H1 (cell line): ENCODE measurements around the gene WTIP. TPM values are rescaled to one million over a fixed set of nuclear protein-coding genes. Genes with fewer than 3 reads are reported as not detected.

Experiments used
- CTCF ChIA-PET: fragments of 300-600 bp; sonication (Branson Sonifier 250); formaldehyde crosslinking; loops from one replicate; lab custom pipeline; 2021; ENCODE audit not compliant: partially characterized antibody; lab: Charles Lee
- POLR2A ChIA-PET: fragments of 300-600 bp; sonication (Branson Sonifier 250); formaldehyde crosslinking; loops from one replicate; lab custom pipeline; 2021; ENCODE audit warnings: inconsistent platforms; ENCODE audit not compliant: partially characterized antibody; lab: Charles Lee
- DNase-seq, 2 experiments: peaks; one replicate each; pipeline versions ENCODE4 v3.0.0 to v3.0.0-alpha.2; 2010 to 2022; ENCODE audit warnings: low spot score in 2 of 2, low read depth in 1 of 2, mixed read lengths in 1 of 2
- FAIRE-seq: peaks from 2 replicates; lab custom pipeline; 2011; peaks lifted over from hg19 to GRCh38; lab: Jason Lieb, UNC
- H2AFZ ChIP-seq: 2 replicates; pipeline ENCODE4 v1.8.1; 2012; ENCODE audit warnings: low read length, inconsistent platforms
- H2AK5ac ChIP-seq: 2 replicates; pipeline ENCODE4 v1.6.1; 2013; ENCODE audit warnings: low read depth, low read length
- H2BK120ac ChIP-seq: replicated peaks from 2 replicates; pipeline ENCODE3; 2013; ENCODE audit warnings: low read depth, low read length, inconsistent platforms
- H2BK12ac ChIP-seq: 2 replicates; pipeline ENCODE4 v1.6.1; 2013; ENCODE audit warnings: low read depth, low read length
- H2BK15ac ChIP-seq: 2 replicates; pipeline ENCODE4 v1.6.1; 2013; ENCODE audit warnings: low read length
- H2BK20ac ChIP-seq: 2 replicates; pipeline ENCODE4 v1.6.1; 2013; ENCODE audit warnings: low read length
- H2BK5ac ChIP-seq: 2 replicates; pipeline ENCODE4 v1.6.1; 2013; ENCODE audit warnings: low read depth, low read length
- H3K14ac ChIP-seq: 2 replicates; pipeline ENCODE4 v1.6.1; 2013; ENCODE audit warnings: inconsistent platforms; ENCODE audit not compliant: insufficient read length
- H3K18ac ChIP-seq: 2 replicates; pipeline ENCODE4 v1.6.1; 2013; ENCODE audit warnings: low read length; ENCODE audit errors: extremely low read depth
- H3K23ac ChIP-seq: 2 replicates; pipeline ENCODE4 v1.6.1; 2013; ENCODE audit warnings: inconsistent platforms; ENCODE audit not compliant: insufficient read length
- H3K23me2 ChIP-seq: 2 replicates; pipeline ENCODE4 v1.6.1; 2013; ENCODE audit warnings: low read depth, low read length
- H3K27ac ChIP-seq: 2 replicates; pipeline ENCODE4 v1.6.1; 2011; ENCODE audit warnings: low read depth, low read length, inconsistent platforms
- H3K27me3 ChIP-seq, 4 experiments: replicated peaks in 1 of 4; 1 replicate in 1 of 4; 2 replicates in 3 of 4; pipeline versions ENCODE4 v1.6.1 to v1.8.1; 2011 to 2013; ENCODE audit warnings: low read length in 3 of 4, mild to moderate bottlenecking in 3 of 4, inconsistent platforms in 2 of 4, mixed read lengths in 2 of 4, moderate library complexity in 1 of 4; ENCODE audit not compliant: control insufficient read depth in 3 of 4, insufficient read depth in 3 of 4; ENCODE audit errors: extremely low read depth in 1 of 4
- H3K36me3 ChIP-seq, 4 experiments: 2 replicates each; pipeline versions ENCODE4 v1.6.1 to v1.8.1; 2011 to 2013; ENCODE audit warnings: mild to moderate bottlenecking in 4 of 4, low read length in 3 of 4, moderate library complexity in 2 of 4, control low read depth in 1 of 4, inconsistent platforms in 1 of 4; ENCODE audit not compliant: insufficient read depth in 4 of 4, control insufficient read depth in 2 of 4
- H3K4ac ChIP-seq: replicated peaks from 2 replicates; pipeline ENCODE3; 2013; ENCODE audit warnings: low read length, low read depth, mixed read lengths, inconsistent platforms; ENCODE audit not compliant: insufficient read length
- H3K4me1 ChIP-seq, 4 experiments: replicated peaks in 1 of 4; 1 replicate in 1 of 4; 2 replicates in 3 of 4; pipeline versions ENCODE4 v1.6.1 to v1.8.1; 2011 to 2013; ENCODE audit warnings: low read length in 3 of 4, inconsistent platforms in 2 of 4, mixed read lengths in 1 of 4; ENCODE audit not compliant: insufficient read depth in 4 of 4, control insufficient read depth in 3 of 4
- H3K4me2 ChIP-seq, 2 experiments: 2 replicates each; pipeline versions ENCODE4 v1.6.1 to v1.8.1; 2011 to 2013; ENCODE audit warnings: low read depth in 2 of 2, low read length in 2 of 2, control low read depth in 1 of 2, inconsistent platforms in 1 of 2, mild to moderate bottlenecking in 1 of 2; ENCODE audit not compliant: insufficient read depth in 1 of 2
- H3K4me3 ChIP-seq, 4 experiments: fragments of 200-600, 300-600 bp in 1 of 4; sonication (generic), shearing (Covaris generic), sonication (Bioruptor Twin) in 1 of 4; 2 replicates each; pipeline versions ENCODE4 v1.5.1 to v1.8.1; 2011 to 2016; ENCODE audit warnings: low read length in 4 of 4, low read depth in 3 of 4, control low read depth in 2 of 4, inconsistent platforms in 2 of 4, mild to moderate bottlenecking in 2 of 4, mixed read lengths in 1 of 4, moderate library complexity in 1 of 4; ENCODE audit not compliant: insufficient read depth in 2 of 4; ENCODE audit errors: extremely low read depth in 1 of 4
- H3K56ac ChIP-seq: replicated peaks from 2 replicates; pipeline ENCODE3; 2013; ENCODE audit warnings: low read depth, mild to moderate bottlenecking, mixed read lengths, low read length, inconsistent platforms; ENCODE audit not compliant: insufficient read length
- H3K79me1 ChIP-seq: 2 replicates; pipeline ENCODE4 v1.6.1; 2013; ENCODE audit warnings: low read depth, low read length, control low read depth
- H3K79me2 ChIP-seq, 2 experiments: 2 replicates each; pipeline versions ENCODE4 v1.6.1 to v1.8.1; 2012 to 2013; ENCODE audit warnings: low read length in 2 of 2, mild to moderate bottlenecking in 2 of 2, inconsistent platforms in 1 of 2; ENCODE audit not compliant: insufficient read depth in 2 of 2, control insufficient read depth in 1 of 2
- H3K9ac ChIP-seq, 4 experiments: replicated peaks in 1 of 4; 1 replicate in 1 of 4; 2 replicates in 3 of 4; pipeline versions ENCODE4 v1.6.1 to v1.8.1; 2011 to 2013; ENCODE audit warnings: low read depth in 3 of 4, low read length in 3 of 4, control low read depth in 2 of 4, mild to moderate bottlenecking in 2 of 4, moderate library complexity in 2 of 4, inconsistent platforms in 1 of 4; ENCODE audit errors: extremely low read depth in 1 of 4
- H3K9me3 ChIP-seq, 2 experiments: 2 replicates each; pipeline versions ENCODE4 v1.6.1 to v1.8.1; 2012 to 2013; ENCODE audit warnings: mild to moderate bottlenecking in 2 of 2, moderate library complexity in 2 of 2, control low read depth in 1 of 2, inconsistent platforms in 1 of 2, low read depth in 1 of 2, low read length in 1 of 2, mixed read lengths in 1 of 2; ENCODE audit not compliant: insufficient read depth in 2 of 2
- H4K20me1 ChIP-seq, 2 experiments: replicated peaks in 1 of 2; 2 replicates each; pipeline versions ENCODE3 to v1.8.1; 2011 to 2013; ENCODE audit warnings: inconsistent platforms in 2 of 2, low read length in 2 of 2, mild to moderate bottlenecking in 1 of 2; ENCODE audit not compliant: insufficient read depth in 2 of 2, control insufficient read depth in 1 of 2
- H4K5ac ChIP-seq: 2 replicates; pipeline ENCODE4 v1.6.1; 2013; ENCODE audit warnings: low read length, low read depth, mixed read lengths, inconsistent platforms; ENCODE audit not compliant: insufficient read length
- H4K8ac ChIP-seq: 2 replicates; pipeline ENCODE4 v1.8.0; 2013; ENCODE audit warnings: mild to moderate bottlenecking, moderate library complexity, low read length, inconsistent platforms; ENCODE audit not compliant: insufficient read depth; ENCODE audit errors: extremely low read depth
- H4K91ac ChIP-seq: replicated peaks from 2 replicates; pipeline ENCODE3; 2013; ENCODE audit warnings: low read length, mixed read lengths, inconsistent platforms; ENCODE audit not compliant: insufficient read length
- BCL11A ChIP-seq, 2 experiments: IDR thresholded peaks; one replicate each; pipeline ENCODE4 v1.6.1; 2011; ENCODE audit warnings: low read depth in 2 of 2, low read length in 2 of 2, mild to moderate bottlenecking in 2 of 2
- EGR1 ChIP-seq: IDR thresholded peaks from 2 replicates; pipeline ENCODE4 v1.6.1; 2011; ENCODE audit warnings: low read depth, low read length, borderline replicate concordance
- GABPA ChIP-seq: IDR thresholded peaks from 2 replicates; pipeline ENCODE4 v1.6.1; 2011; ENCODE audit warnings: mild to moderate bottlenecking, low read length, moderate library complexity, borderline replicate concordance; ENCODE audit not compliant: insufficient read depth
- POU5F1 ChIP-seq: IDR thresholded peaks from 2 replicates; pipeline ENCODE4 v1.6.1; 2011; ENCODE audit warnings: low read depth, mild to moderate bottlenecking, low read length, moderate library complexity
- RBBP5 ChIP-seq: IDR thresholded peaks from 2 replicates; pipeline ENCODE4 v1.7.1; 2012; ENCODE audit warnings: low read depth, mild to moderate bottlenecking, inconsistent platforms, low read length, moderate library complexity, borderline replicate concordance
- RNF2 ChIP-seq: fragments of 200-900, 300-1000 bp; sonication (generic); IDR thresholded peaks from 2 replicates; pipeline ENCODE4 v1.7.1; 2016; ENCODE audit warnings: borderline replicate concordance, low read depth, mild to moderate bottlenecking, antibody characterized with exemption, low read length; ENCODE audit not compliant: poor library complexity, severe bottlenecking; ENCODE audit errors: missing control alignments
- TCF12 ChIP-seq: IDR thresholded peaks from 2 replicates; pipeline ENCODE4 v1.6.1; 2011; ENCODE audit warnings: low read depth, mild to moderate bottlenecking, low read length
- TEAD4 ChIP-seq: IDR thresholded peaks from 2 replicates; pipeline ENCODE4 v1.6.1; 2012; ENCODE audit warnings: low read depth, low read length, inconsistent platforms, mixed read lengths
- WGBS, 2 experiments: shearing (Covaris generic) in 1 of 2; methylation state at CpG; one replicate each; pipeline versions ENCODE4 v1.1.6 to v1.1.7; 2013 to 2015; ENCODE audit warnings: low lambda C conversion rate in 2 of 2, mixed read lengths in 2 of 2, inconsistent platforms in 1 of 2, low coverage in 1 of 2, missing lambda C conversion rate in 1 of 2; ENCODE audit not compliant: insufficient replicate concordance in 2 of 2, insufficient coverage in 1 of 2, insufficient read length in 1 of 2; ENCODE audit errors: extremely low coverage in 1 of 2, missing lambda C conversion rate in 1 of 2; 5-methylcytosine and 5-hydroxymethylcytosine counted together
- polyA plus RNA-seq, 7 experiments: library from polyadenylated mRNA; depleted of rRNA in 3 of 7; stranded (reverse) in 5 of 7; unstranded in 2 of 7; fragments of >200 nt in 5 of 7; fragments of 200-250 nt in 2 of 7; gene quantifications; 1 replicate in 5 of 7; 2 replicates in 1 of 7; 4 replicates in 1 of 7; pipeline versions ENCODE4 v1.2.1 to v1.2.3, GENCODE V29; 2011 to 2013; ENCODE audit warnings: missing spikeins in 2 of 7, mixed read lengths in 2 of 7
- total RNA-seq: library from RNA; stranded (reverse); fragmentation: NEBNext Ultra II Directional; extraction: Animal tissue kit (Norgen Biotek cat#: 25700); gene quantifications from 2 replicates; pipeline ENCODE4 v1.2.1, GENCODE V29; 2021

Gene WTIP
- total and polyA plus RNA-seq, 2 of the 8 experiments (the other 6 are each of a cell fraction or from before 2014, with no cell fraction given) = 8.7 to 15.4 TPM

- H2BK12ac ChIP-seq = no peak overlapping the region
- H3K36me3 ChIP-seq = no peaks in the 10 kb centered on the region
- no peak overlapping the region for H4K5ac ChIP-seq
- H4K8ac ChIP-seq = no peak overlapping the region
- H3K4me2 ChIP-seq = no peak overlapping the region
- no peak overlapping the region for H3K27ac ChIP-seq
- H2AK5ac ChIP-seq = no peak overlapping the region
- no peak for TF ChIP-seq POU5F1
- no peak for TF ChIP-seq RNF2
- no peak for TF ChIP-seq RBBP5
- TF ChIP-seq EGR1 = no peak
- no peak for TF ChIP-seq BCL11A (IDR thresholded peaks at IDR 0.05; ENCODE audit: low read depth in 2 of 2, low read length in 2 of 2)
- no peak for TF ChIP-seq TCF12
- no peak for TF ChIP-seq GABPA
- TF ChIP-seq TEAD4 = no peak
- no peak for FAIRE-seq
- peaks cover 0 to 10% of the 10 kb centered on the region in 2 experiments for H4K20me1 ChIP-seq
- no peak overlapping the region for H2BK120ac ChIP-seq
- no peak overlapping the region for H2BK20ac ChIP-seq
- no peak for DNase-seq
- POLR2A ChIA-PET = interaction anchor here (2.1 to 2.4 kb wide), 2 partner anchors 11 to 21 kb away, joined by 5 to 10 read pairs; no protein-coding TSS in a partner anchor
- H3K4me3 ChIP-seq = no peak overlapping the region
- CTCF ChIA-PET = interaction anchor here (0.8 kb wide), 1 partner anchor 8 kb away, joined by 5 read pairs; no protein-coding TSS in a partner anchor
- H3K79me1 ChIP-seq = 0 out of 2 replicates have a peak, but pooled peaks cover 2% of the 10 kb centered on the region
- H2BK15ac ChIP-seq = no peak overlapping the region
- H3K9ac ChIP-seq = no peak overlapping the region
- WGBS, 2 experiments = 84% methylated on average over 7 of the region's 7 CpGs; no CpG with 5 or more reads in 1 of the 2 experiments
- H2AFZ ChIP-seq = no peak overlapping the region
- no peak overlapping the region for H3K14ac ChIP-seq
- H3K56ac ChIP-seq = no peak overlapping the region
- no peak overlapping the region for H4K91ac ChIP-seq
- no peak overlapping the region for H3K23ac ChIP-seq
- H3K27me3 ChIP-seq = peaks cover 0 to 23% (median 16%) of the 10 kb centered on the region in 4 experiments; a peak in 6 of 7 replicates
- peaks cover 0 to 4% of the 10 kb centered on the region in 2 experiments; a peak in 1 of 4 replicates for H3K9me3 ChIP-seq
- H2BK5ac ChIP-seq = no peak overlapping the region
- H3K18ac ChIP-seq = no peak overlapping the region
- H3K4me1 ChIP-seq = peaks cover 0 to 18% (median 14%) of the 10 kb centered on the region in 4 experiments; a peak in 6 of 7 replicates
- H3K4ac ChIP-seq = no peak overlapping the region
- H3K23me2 ChIP-seq = peaks cover 18% of the 10 kb centered on the region; the same call in 1 of the 2 replicates
- peaks cover 0 to 3% of the 10 kb centered on the region in 2 experiments; a peak in 1 of 4 replicates for H3K79me2 ChIP-seq
Observed at GRCh38 chr19:34479396-34479795, 2.2 kb upstream of the WTIP start.
